Effector memory CD4-positive, alpha-beta T cell (primary cell): ENCODE measurements around the gene SEMA3E.

Experiments used
- DNase-seq, 3 donors: peaks; one replicate each; pipeline ENCODE4 v3.0.0-alpha.2; 2020
- H3K27ac ChIP-seq: 2 replicates; pipeline ENCODE4 v1.7.0; 2013; ENCODE audit warnings: mild to moderate bottlenecking, low read length, moderate library complexity; ENCODE audit not compliant: insufficient read depth, poor library complexity, severe bottlenecking
- H3K27me3 ChIP-seq: replicated peaks from 2 replicates; pipeline ENCODE4 v1.7.0; 2013; ENCODE audit warnings: mild to moderate bottlenecking, low read length; ENCODE audit not compliant: insufficient read depth, control insufficient read depth, poor library complexity, severe bottlenecking
- H3K36me3 ChIP-seq: 2 replicates; pipeline ENCODE4 v1.7.0; 2013; ENCODE audit warnings: mild to moderate bottlenecking, low read length, moderate library complexity; ENCODE audit not compliant: control insufficient read depth, insufficient read depth
- H3K4me1 ChIP-seq: 2 replicates; pipeline ENCODE4 v1.7.0; 2013; ENCODE audit warnings: low read length, mild to moderate bottlenecking; ENCODE audit not compliant: control insufficient read depth, insufficient read depth, poor library complexity, severe bottlenecking
- H3K4me3 ChIP-seq: 2 replicates; pipeline ENCODE4 v1.7.0; 2013; ENCODE audit warnings: low read length, low read depth, mild to moderate bottlenecking; ENCODE audit not compliant: insufficient read depth, poor library complexity, severe bottlenecking
- H3K9me3 ChIP-seq: 2 replicates; pipeline ENCODE4 v1.7.0; 2013; ENCODE audit warnings: mild to moderate bottlenecking, low read length, moderate library complexity; ENCODE audit not compliant: control insufficient read depth

SEMA3E gene

GRCh38 chr7:83415840-83416239 is 233.1 kb downstream of the SEMA3E start:
- H3K4me1 ChIP-seq, result no peaks in the 10 kb centered on the region
- no peak overlapping the region for H3K27ac ChIP-seq
- H3K4me3 ChIP-seq, result no peak overlapping the region
- no peak for DNase-seq
- H3K9me3 ChIP-seq, result no peaks in the 10 kb centered on the region
- no peaks in the 10 kb centered on the region for H3K27me3 ChIP-seq
- H3K36me3 ChIP-seq, result no peaks in the 10 kb centered on the region

GRCh38 chr7:83414947-83415346 is 234.0 kb downstream of the SEMA3E start:
- Histone ChIP-seq H3K27me3 (no peaks in the 10 kb centered on the region), H3K4me3 (no peak overlapping the region), H3K27ac (no peak overlapping the region), H3K36me3 (no peaks in the 10 kb centered on the region), H3K9me3 (no peaks in the 10 kb centered on the region), H3K4me1 (no peaks in the 10 kb centered on the region)
- DNase-seq, result no peak

- H3K27me3 ChIP-seq, result no peaks in the 10 kb centered on the region
- no peak overlapping the region for H3K4me3 ChIP-seq
- H3K36me3 ChIP-seq, result no peaks in the 10 kb centered on the region
- no peaks in the 10 kb centered on the region for H3K4me1 ChIP-seq
- no peak overlapping the region for H3K27ac ChIP-seq
- H3K9me3 ChIP-seq, result no peaks in the 10 kb centered on the region
- no peak for DNase-seq
Observed at GRCh38 chr7:83413831-83414230, 235.1 kb downstream of the SEMA3E start.

GRCh38 chr7:83413424-83413823 is 235.5 kb downstream of the SEMA3E start:
- no peaks in the 10 kb centered on the region for H3K4me1 ChIP-seq
- DNase-seq, result no peak
- H3K9me3 ChIP-seq, result no peaks in the 10 kb centered on the region
- H3K27ac ChIP-seq, result no peak overlapping the region
- no peak overlapping the region for H3K4me3 ChIP-seq
- H3K27me3 ChIP-seq, result no peaks in the 10 kb centered on the region
- H3K36me3 ChIP-seq, result no peaks in the 10 kb centered on the region

- no peaks in the 10 kb centered on the region for H3K9me3 ChIP-seq
- H3K27ac ChIP-seq, result no peak overlapping the region
- no peaks in the 10 kb centered on the region for H3K4me1 ChIP-seq
- no peak overlapping the region for H3K4me3 ChIP-seq
- H3K36me3 ChIP-seq, result no peaks in the 10 kb centered on the region
- DNase-seq, result no peak
- no peaks in the 10 kb centered on the region for H3K27me3 ChIP-seq
Observed at GRCh38 chr7:83410989-83411591, 237.8 kb downstream of the SEMA3E start.

- Histone ChIP-seq H3K27me3 (no peaks in the 10 kb centered on the region), H3K9me3 (no peaks in the 10 kb centered on the region), H3K27ac (no peak overlapping the region), H3K4me3 (no peak overlapping the region), H3K4me1 (no peaks in the 10 kb centered on the region), H3K36me3 (no peaks in the 10 kb centered on the region)
- no peak for DNase-seq
Observed at GRCh38 chr7:83394776-83395175, 254.2 kb downstream of the SEMA3E start.

- H3K27ac ChIP-seq, result no peak overlapping the region
- DNase-seq, result no peak
- H3K27me3 ChIP-seq, result no peaks in the 10 kb centered on the region
- no peaks in the 10 kb centered on the region for H3K36me3 ChIP-seq
- H3K4me1 ChIP-seq, result no peaks in the 10 kb centered on the region
- no peak overlapping the region for H3K4me3 ChIP-seq
- no peaks in the 10 kb centered on the region for H3K9me3 ChIP-seq
Observed at GRCh38 chr7:83388436-83388835, 260.5 kb downstream of the SEMA3E start.

- Histone ChIP-seq H3K27ac (no peak overlapping the region), H3K27me3 (no peaks in the 10 kb centered on the region), H3K4me3 (no peak overlapping the region), H3K4me1 (no peaks in the 10 kb centered on the region), H3K9me3 (no peaks in the 10 kb centered on the region), H3K36me3 (no peaks in the 10 kb centered on the region)
- no peak for DNase-seq
Observed at GRCh38 chr7:83366629-83367028, 282.3 kb downstream of the SEMA3E start.

- no peak overlapping the region for H3K4me3 ChIP-seq
- H3K27ac ChIP-seq, result no peak overlapping the region
- H3K36me3 ChIP-seq, result no peaks in the 10 kb centered on the region
- no peak for DNase-seq
- no peaks in the 10 kb centered on the region for H3K9me3 ChIP-seq
- H3K27me3 ChIP-seq, result no peaks in the 10 kb centered on the region
- H3K4me1 ChIP-seq, result no peaks in the 10 kb centered on the region
Observed at GRCh38 chr7:83365746-83366145, 283.2 kb downstream of the SEMA3E start.

- Histone ChIP-seq H3K4me3 (no peak overlapping the region), H3K9me3 (no peaks in the 10 kb centered on the region), H3K4me1 (no peaks in the 10 kb centered on the region), H3K27ac (no peak overlapping the region), H3K27me3 (no peaks in the 10 kb centered on the region), H3K36me3 (no peaks in the 10 kb centered on the region)
- DNase-seq, result no peak
Observed at GRCh38 chr7:83362871-83363550, 285.9 kb downstream of the SEMA3E start.
